Choroid plexus epithelial cell (primary cell): ENCODE measurements around the gene ILKAP.

ENCODE experiments used
- DNase-seq: peaks from one replicate; pipeline ENCODE4 v3.0.0-alpha.2; 2010; ENCODE audit warnings: low read depth
- H3K4me3 ChIP-seq: 2 replicates; pipeline ENCODE4 v1.5.1; 2011; ENCODE audit warnings: low read depth, mild to moderate bottlenecking, control low read depth, low read length, moderate library complexity
- CTCF ChIP-seq: conservative IDR thresholded peaks from 2 replicates; pipeline ENCODE4 v1.5.1; 2011; ENCODE audit warnings: low read depth, mild to moderate bottlenecking, control low read depth, inconsistent platforms, low read length, moderate library complexity

The ILKAP gene

GRCh38 chr2:238247002-238247822 is 43.7 kb upstream of the ILKAP start:
- TF ChIP-seq CTCF: no peak
- DNase-seq: no peak
- no peak overlapping the region for H3K4me3 ChIP-seq

- no peak overlapping the region for H3K4me3 ChIP-seq
- no peak for DNase-seq
- TF ChIP-seq CTCF: no peak
Observed at GRCh38 chr2:238244151-238244550, 40.7 kb upstream of the ILKAP start.

DNA sequence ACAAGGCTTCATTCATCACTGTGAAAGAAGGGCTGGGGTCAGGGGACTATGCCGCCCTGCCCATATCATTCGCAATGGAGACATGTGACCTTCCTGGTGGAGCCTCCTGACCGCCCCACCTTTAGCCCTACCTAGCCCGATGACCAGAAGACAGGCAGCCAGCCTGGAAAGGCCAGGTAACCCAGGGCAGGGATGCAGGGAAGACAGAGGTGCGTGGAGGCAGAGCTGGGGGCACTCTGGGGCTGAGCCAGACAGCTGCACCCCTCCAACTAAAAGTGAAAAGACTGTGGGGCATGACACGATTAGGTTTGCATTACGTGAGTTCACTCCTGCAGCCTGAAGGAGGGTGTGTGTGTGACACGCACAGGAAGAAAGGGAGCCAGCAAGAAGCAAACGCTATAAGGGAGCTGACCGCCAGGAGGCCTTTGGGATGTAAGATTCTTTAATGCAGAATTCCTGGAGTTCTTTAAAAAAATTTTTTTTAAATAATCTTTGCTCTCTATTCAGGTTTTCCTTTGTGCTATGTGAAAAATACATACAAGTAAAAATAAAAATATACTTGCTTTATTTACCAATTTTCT is 40.1 kb upstream of the ILKAP start:
- TF ChIP-seq CTCF: peak; percentile 6
- no peak overlapping the region for H3K4me3 ChIP-seq
- no peak for DNase-seq

DNA sequence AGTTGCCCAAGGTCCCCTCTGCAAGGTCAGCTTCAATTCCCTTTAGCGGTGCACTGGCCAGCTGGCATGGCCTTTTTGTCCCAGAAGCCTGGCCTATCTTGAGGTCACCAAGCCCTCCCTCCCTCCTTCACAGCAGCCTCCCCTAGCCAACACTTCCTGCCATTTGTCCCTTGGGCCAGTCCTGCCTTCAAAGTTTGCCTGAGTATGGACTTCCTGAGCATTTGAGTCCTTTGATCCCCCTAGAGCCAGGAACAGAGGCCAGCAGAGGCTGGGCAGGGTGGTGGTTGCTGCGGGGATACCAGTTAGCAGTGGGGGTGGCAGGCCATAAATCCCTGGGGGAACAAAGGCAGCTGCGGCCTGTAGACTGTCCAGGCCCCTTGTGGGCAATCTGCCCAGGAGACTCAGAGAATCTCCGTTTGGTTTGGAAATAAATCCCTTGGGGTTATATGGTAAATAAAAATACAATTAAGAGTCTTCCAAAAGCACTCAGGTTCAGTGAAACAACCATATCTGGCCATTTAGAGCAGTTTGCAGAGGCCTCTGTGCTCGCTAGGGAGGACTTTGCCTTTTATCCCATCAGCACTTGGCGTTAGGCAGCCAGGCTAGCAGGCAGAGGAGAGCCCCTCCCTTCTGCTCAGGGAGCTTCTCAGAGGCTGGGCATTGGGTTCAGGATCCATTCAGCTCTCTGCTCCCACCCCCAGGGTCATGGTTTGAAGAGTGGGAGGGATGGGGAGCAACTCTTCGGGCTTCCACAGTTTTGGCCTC is 39.4 kb upstream of the ILKAP start:
- TF ChIP-seq CTCF: no peak

GRCh38 chr2:238241970-238242369 is 38.5 kb upstream of the ILKAP start:
- no peak for TF ChIP-seq CTCF
- no peak overlapping the region for H3K4me3 ChIP-seq
- no peak for DNase-seq

More for the DNA sequence above, 39.4 kb upstream of the ILKAP start:
- no peak for DNase-seq
- no peak overlapping the region for H3K4me3 ChIP-seq

DNA sequence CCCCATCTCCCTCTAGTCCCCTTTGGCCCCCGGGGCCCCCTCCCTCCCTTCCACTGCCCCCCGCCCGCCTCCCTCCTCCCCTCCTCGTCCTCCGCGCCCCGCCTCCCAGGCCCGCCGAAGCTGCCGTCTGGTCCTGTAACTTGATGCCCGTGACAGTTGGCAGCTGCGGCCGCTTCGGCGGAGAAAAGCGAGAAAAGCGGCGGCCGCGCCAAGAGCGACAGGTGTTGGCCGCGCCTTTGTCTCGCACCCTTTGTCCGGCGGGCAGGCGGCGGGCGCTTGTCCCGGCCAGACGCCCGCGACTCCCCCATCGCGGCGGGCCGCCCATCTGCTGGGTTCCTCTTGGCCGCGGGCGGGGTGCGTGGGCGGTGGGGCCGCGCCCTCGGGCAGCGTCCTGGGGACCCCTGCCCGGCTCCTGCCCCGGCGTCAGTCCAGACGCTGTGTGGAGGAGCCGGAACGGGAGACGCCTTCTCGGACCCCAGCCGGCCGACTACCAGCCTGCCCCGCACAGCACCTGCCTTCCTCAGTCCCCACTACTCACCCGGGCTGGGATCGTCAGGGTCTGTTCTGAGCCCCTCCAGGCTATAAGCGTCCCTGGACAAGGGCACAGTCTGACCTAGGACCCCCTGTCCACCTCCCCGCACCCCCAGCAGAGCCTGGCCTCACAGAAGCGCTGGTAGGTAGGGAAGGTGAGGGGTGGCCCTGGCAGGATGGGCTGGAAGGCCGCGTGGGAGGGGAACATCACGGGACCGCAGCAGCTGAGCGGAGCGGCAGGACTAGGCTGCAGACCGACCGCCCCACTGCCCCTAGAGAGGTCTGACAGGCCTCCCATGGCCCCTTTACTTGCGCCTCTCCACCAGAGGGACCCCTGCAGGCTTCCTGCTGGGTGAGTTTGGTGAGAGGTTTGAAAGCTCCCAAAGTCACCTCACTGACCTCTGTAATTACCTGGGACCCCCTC is 37.5 kb upstream of the ILKAP start:
- no peak for DNase-seq
- TF ChIP-seq CTCF: no peak

More for the DNA sequence above, 37.5 kb upstream of the ILKAP start:
- no peak overlapping the region for H3K4me3 ChIP-seq
